ENCODE data around the gene ALG11. TPM values are rescaled to one million over a fixed set of nuclear protein-coding genes. Genes with fewer than 3 reads are reported as not detected.

The ALG11 gene
- total RNA-seq, 1 donor from 2014 or later: 44.7 TPM

- TF ChIP-seq CTCF (IDR thresholded peaks at IDR 0.05; ENCODE audit: unreplicated experiment): no peak
- no peak for DNase-seq (ENCODE audit: low spot score)
- H3K4me1 Mint-ChIP-seq (ENCODE audit: unreplicated experiment): no peaks in the 10 kb centered on the region
- H3K4me3 Mint-ChIP-seq (ENCODE audit: unreplicated experiment): no peak overlapping the region
- H3K9me3 Mint-ChIP-seq (ENCODE audit: unreplicated experiment): no peaks in the 10 kb centered on the region
- peaks cover 3% of the 10 kb centered on the region for H3K27me3 Mint-ChIP-seq (ENCODE audit: unreplicated experiment)
- H3K27ac Mint-ChIP-seq (ENCODE audit: unreplicated experiment): no peak overlapping the region
- H3K36me3 Mint-ChIP-seq (ENCODE audit: low read depth, unreplicated experiment): peaks cover 34% of the 10 kb centered on the region
Measured at GRCh38 chr13:52020191-52020590, 8.0 kb downstream of the ALG11 start.

- no peak for DNase-seq (ENCODE audit: low spot score)
- Mint-ChIP-seq H3K27ac (ENCODE audit: unreplicated experiment) (no peak overlapping the region), H3K27me3 (ENCODE audit: unreplicated experiment) (peaks cover 11% of the 10 kb centered on the region), H3K9me3 (ENCODE audit: unreplicated experiment) (no peaks in the 10 kb centered on the region), H3K4me1 (ENCODE audit: unreplicated experiment) (peaks cover 4% of the 10 kb centered on the region), H3K4me3 (ENCODE audit: unreplicated experiment) (no peak overlapping the region), H3K36me3 (ENCODE audit: low read depth, unreplicated experiment) (peaks cover 43% of the 10 kb centered on the region)
- TF ChIP-seq CTCF (IDR thresholded peaks at IDR 0.05; ENCODE audit: unreplicated experiment): no peak
Measured at GRCh38 chr13:52022356-52022755, 10.2 kb downstream of the ALG11 start.

GRCh38 chr13:52024481-52024880, 12.3 kb downstream of the ALG11 start, which contains the start of gene UTP14C:
TSS of gene UTP14C (plus strand) at chr13:52024691. CDS start at chr13:52028805, 4,114 bp downstream.
- H3K27ac Mint-ChIP-seq (ENCODE audit: unreplicated experiment): no peak within 1 kb of the TSS
- TF ChIP-seq CTCF (IDR thresholded peaks at IDR 0.05; ENCODE audit: unreplicated experiment): no peak
- peaks cover 51% of the 10 kb centered on the region for H3K36me3 Mint-ChIP-seq (ENCODE audit: low read depth, unreplicated experiment)

GRCh38 chr13:52025475-52026245, 13.5 kb downstream of the ALG11 start:
- H3K27ac Mint-ChIP-seq (ENCODE audit: unreplicated experiment): no peak overlapping the region
- H3K4me3 Mint-ChIP-seq (ENCODE audit: unreplicated experiment): peak overlapping the region; percentile 44
- DNase-seq (ENCODE audit: low spot score): no peak
- H3K36me3 Mint-ChIP-seq (ENCODE audit: low read depth, unreplicated experiment): peaks cover 58% of the 10 kb centered on the region
- no peaks in the 10 kb centered on the region for H3K9me3 Mint-ChIP-seq (ENCODE audit: unreplicated experiment)
- peaks cover 10% of the 10 kb centered on the region for H3K27me3 Mint-ChIP-seq (ENCODE audit: unreplicated experiment)
- TF ChIP-seq CTCF (IDR thresholded peaks at IDR 0.05; ENCODE audit: unreplicated experiment): no peak
- peaks cover 13% of the 10 kb centered on the region for H3K4me1 Mint-ChIP-seq (ENCODE audit: unreplicated experiment)

More at GRCh38 chr13:52024481-52024880, 12.3 kb downstream of the ALG11 start, which contains the start of gene UTP14C:
- Mint-ChIP-seq H3K9me3 (ENCODE audit: unreplicated experiment) (no peaks in the 10 kb centered on the region), H3K4me3 (ENCODE audit: unreplicated experiment) (peak within 1 kb of the TSS; percentile 44), H3K4me1 (ENCODE audit: unreplicated experiment) (peaks cover 13% of the 10 kb centered on the region), H3K27me3 (ENCODE audit: unreplicated experiment) (peaks cover 11% of the 10 kb centered on the region)
- no peak for DNase-seq (ENCODE audit: low spot score)

GRCh38 chr13:52026246-52026626, 14.0 kb downstream of the ALG11 start:
- no peak for DNase-seq (ENCODE audit: low spot score)
- Mint-ChIP-seq H3K4me3 (ENCODE audit: unreplicated experiment) (peak overlapping the region; percentile 44), H3K36me3 (ENCODE audit: low read depth, unreplicated experiment) (peaks cover 59% of the 10 kb centered on the region)

More at GRCh38 chr13:52026246-52026626, 14.0 kb downstream of the ALG11 start:
- Mint-ChIP-seq H3K27ac (ENCODE audit: unreplicated experiment) (no peak overlapping the region), H3K4me1 (ENCODE audit: unreplicated experiment) (peaks cover 13% of the 10 kb centered on the region), H3K9me3 (ENCODE audit: unreplicated experiment) (no peaks in the 10 kb centered on the region), H3K27me3 (ENCODE audit: unreplicated experiment) (peaks cover 9% of the 10 kb centered on the region)
- TF ChIP-seq CTCF (IDR thresholded peaks at IDR 0.05; ENCODE audit: unreplicated experiment): no peak
